Sigmoid colon (tissue), 7 donors: ENCODE data around the gene SUPT6H. TPM values are rescaled to one million over a fixed set of nuclear protein-coding genes. Genes with fewer than 3 reads are reported as not detected.

Source experiments
- DNase-seq: peaks from one replicate; pipeline ENCODE4 v3.0.0-alpha.2; 2019
- H3K27ac ChIP-seq, 4 donors: fragments of 200-600 bp; sonication (generic); one replicate each; pipeline ENCODE4 v1.5.1; 2016 to 2019; ENCODE audit warnings: mild to moderate bottlenecking in 1 of 4
- H3K27me3 ChIP-seq, 3 donors: fragments of 200-600 bp; sonication (generic); one replicate each; pipeline ENCODE4 v1.5.1; 2019; ENCODE audit warnings: mild to moderate bottlenecking in 1 of 3
- H3K36me3 ChIP-seq, 4 donors: fragments of 200-600 bp; sonication (generic); one replicate each; pipeline ENCODE4 v1.5.1; 2016 to 2019
- H3K4me1 ChIP-seq, 4 donors: fragments of 200-600 bp; sonication (generic); one replicate each; pipeline ENCODE4 v1.5.1; 2017 to 2019
- H3K4me3 ChIP-seq, 4 donors: fragments of 200-600 bp; sonication (generic); one replicate each; pipeline ENCODE4 v1.5.1; 2017 to 2019; ENCODE audit warnings: mild to moderate bottlenecking in 2 of 4, moderate library complexity in 1 of 4
- H3K9me3 ChIP-seq, 4 donors: fragments of 200-600 bp in 3 of 4; sonication (generic) in 3 of 4; one replicate each; pipeline versions ENCODE4 v1.5.1 to v1.6.1; 2013 to 2019
- EP300 ChIP-seq, 4 donors: sonication (generic); formaldehyde crosslinking; IDR thresholded peaks; one replicate each; pipeline ENCODE4 v1.6.1; 2017; ENCODE audit warnings: antibody characterized with exemption in 4 of 4
- POLR2A ChIP-seq, 2 donors: fragments of 450-650 bp; IDR thresholded peaks; one replicate each; pipeline ENCODE4 v1.6.1; 2016; ENCODE audit warnings: antibody characterized with exemption in 2 of 2, mild to moderate bottlenecking in 2 of 2, moderate library complexity in 2 of 2
- POLR2AphosphoS5 ChIP-seq, 4 donors: sonication (generic); formaldehyde crosslinking; IDR thresholded peaks; one replicate each; pipeline ENCODE4 v1.6.1; 2017; ENCODE audit warnings: antibody characterized with exemption in 4 of 4
- WGBS, 2 donors: extraction: QIAGEN DNeasy Blood & Tissue Kit; methylation state at CpG; one replicate each; pipeline ENCODE4 v1.1.7; 2013; 5-methylcytosine and 5-hydroxymethylcytosine counted together
- intact Hi-C: fragments of 100-400 bp; cut with DNase I; formaldehyde crosslinking; loops from one replicate; pipeline ENCODE4 v1.15.1; 2023
- polyA plus RNA-seq, 3 donors: library from polyadenylated mRNA; stranded (reverse); fragments of 200-250 nt; gene quantifications; one replicate each; pipeline ENCODE4 v1.2.3, GENCODE V29; 2013
- total RNA-seq, 4 donors: library from RNA; depleted of rRNA; stranded (reverse); fragments of >200 nt; gene quantifications; one replicate each; pipeline ENCODE4 v1.1.0, GENCODE V29; 2016
- TF ChIP-seq, protein P1 (sequence below), 4 experiments: fragments of 450-650 bp in 3 of 4; fragments of 200-600 bp in 1 of 4; IDR thresholded peaks; one replicate each; pipeline ENCODE4 v1.5.1; 2016 to 2019; ENCODE audit warnings: antibody characterized with exemption in 4 of 4, mild to moderate bottlenecking in 3 of 4, moderate library complexity in 2 of 4
- donor health status: healthy with polysubstance abuse.
- donor health status: Bipolar disorder and iron deficiency.
- donor health status: healthy.

SUPT6H gene
- total and polyA plus RNA-seq, 7 donors, result 12.0 to 75.6 (median 49.0) TPM

DNA sequence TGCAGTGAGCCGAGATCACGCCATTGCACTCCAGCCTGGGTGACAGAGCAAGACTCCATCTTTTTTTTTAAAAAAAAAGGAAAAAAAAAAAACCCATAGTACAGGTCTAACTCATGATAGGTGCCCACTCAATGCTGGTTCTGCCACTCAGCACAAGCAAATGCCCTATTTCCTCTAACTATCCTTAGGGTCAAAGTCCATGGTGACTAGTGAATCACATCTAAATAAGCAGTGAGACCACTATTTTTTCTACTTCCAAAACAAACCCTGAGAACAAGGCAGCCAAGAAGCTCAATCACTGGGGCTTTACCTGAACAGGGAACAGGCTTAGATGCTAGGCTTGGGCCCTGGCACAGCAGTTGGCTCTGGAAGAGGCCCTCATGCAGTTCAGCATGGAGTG, 20.4 kb upstream of the SUPT6H start:
- Histone ChIP-seq H3K4me1 (peaks cover 0 to 32% (median 25%) of the 10 kb centered on the region in 4 donors), H3K4me3 (no peak overlapping the region), H3K27me3 (no peaks in the 10 kb centered on the region), H3K27ac (no peak overlapping the region), H3K9me3 (no peaks in the 10 kb centered on the region), H3K36me3 (peaks cover 27 to 63% (median 45%) of the 10 kb centered on the region in 4 donors)
- DNase-seq, result no peak
- no peak for TF ChIP-seq POLR2AphosphoS5 (IDR thresholded peaks at IDR 0.05)
- TF ChIP-seq, protein P1, sequence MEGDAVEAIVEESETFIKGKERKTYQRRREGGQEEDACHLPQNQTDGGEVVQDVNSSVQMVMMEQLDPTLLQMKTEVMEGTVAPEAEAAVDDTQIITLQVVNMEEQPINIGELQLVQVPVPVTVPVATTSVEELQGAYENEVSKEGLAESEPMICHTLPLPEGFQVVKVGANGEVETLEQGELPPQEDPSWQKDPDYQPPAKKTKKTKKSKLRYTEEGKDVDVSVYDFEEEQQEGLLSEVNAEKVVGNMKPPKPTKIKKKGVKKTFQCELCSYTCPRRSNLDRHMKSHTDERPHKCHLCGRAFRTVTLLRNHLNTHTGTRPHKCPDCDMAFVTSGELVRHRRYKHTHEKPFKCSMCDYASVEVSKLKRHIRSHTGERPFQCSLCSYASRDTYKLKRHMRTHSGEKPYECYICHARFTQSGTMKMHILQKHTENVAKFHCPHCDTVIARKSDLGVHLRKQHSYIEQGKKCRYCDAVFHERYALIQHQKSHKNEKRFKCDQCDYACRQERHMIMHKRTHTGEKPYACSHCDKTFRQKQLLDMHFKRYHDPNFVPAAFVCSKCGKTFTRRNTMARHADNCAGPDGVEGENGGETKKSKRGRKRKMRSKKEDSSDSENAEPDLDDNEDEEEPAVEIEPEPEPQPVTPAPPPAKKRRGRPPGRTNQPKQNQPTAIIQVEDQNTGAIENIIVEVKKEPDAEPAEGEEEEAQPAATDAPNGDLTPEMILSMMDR (IDR thresholded peaks at IDR 0.05), result no peak
- no peak for TF ChIP-seq POLR2A (IDR thresholded peaks at IDR 0.05)
- WGBS, 2 donors, result 89 to 98% methylated on average over 2 of the region's 2 CpGs
- intact Hi-C loops, result no loop called here

DNA sequence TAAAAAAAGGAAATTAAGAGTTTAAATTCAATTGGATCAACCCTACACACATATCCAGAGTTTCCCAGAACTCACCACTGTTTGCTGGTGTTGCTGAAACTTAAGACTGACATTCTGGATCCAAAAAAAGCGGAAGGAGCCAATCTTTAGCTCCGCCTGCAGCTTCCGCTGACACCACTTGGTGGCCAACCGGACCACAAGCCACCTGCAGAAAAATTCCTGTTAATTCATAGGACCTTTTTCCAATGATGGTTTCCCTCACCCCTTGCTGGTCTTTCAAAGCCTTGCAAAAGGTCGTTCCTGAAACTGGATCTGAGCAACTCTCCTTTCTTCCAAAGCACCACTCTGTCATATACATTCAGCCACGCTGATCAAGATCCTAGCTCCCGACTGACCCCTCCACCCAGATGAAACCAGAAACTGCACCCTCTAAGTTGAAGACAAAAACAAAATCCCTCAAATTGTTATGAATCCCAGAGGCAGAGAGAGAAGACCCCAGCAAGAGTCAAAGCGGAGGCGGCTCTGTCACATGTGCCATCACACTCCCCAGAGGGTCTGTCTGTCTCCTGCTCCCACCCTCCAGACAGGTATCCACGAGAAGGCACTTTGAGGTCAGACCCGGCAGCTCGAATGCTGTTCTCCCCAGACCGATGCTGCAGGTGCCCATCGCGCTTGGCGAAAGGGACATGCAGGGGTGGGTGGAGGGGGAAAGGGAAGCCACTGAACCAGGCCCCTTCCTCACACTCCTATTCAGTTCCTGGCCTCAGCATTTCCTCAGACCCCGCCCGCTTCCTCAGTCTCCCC, 17.8 kb upstream of the SUPT6H start:
- Histone ChIP-seq H3K4me3 (peak overlapping the region; percentile 94 to 99 (median 98)), H3K9me3 (no peaks in the 10 kb centered on the region), H3K27me3 (no peaks in the 10 kb centered on the region), H3K4me1 (peaks cover 0 to 40% (median 32%) of the 10 kb centered on the region in 4 donors), H3K27ac (peak overlapping the region; percentile 91 to 97 (median 95)), H3K36me3 (peaks cover 11 to 55% (median 25%) of the 10 kb centered on the region in 4 donors)
- TF ChIP-seq, protein P1 (IDR thresholded peaks at IDR 0.05), result peak in 3 of 4 experiments; percentile 24 to 56 (median 34)
- no peak for TF ChIP-seq EP300 (IDR thresholded peaks at IDR 0.05)
- 0 to 1% methylated on average over 18 of the region's 18 CpGs for WGBS, 2 donors
- intact Hi-C loops, result loop anchor here (2.0 kb wide), 1 partner anchor 17 kb away; the partner anchor contains the start of gene SDF2
- DNase-seq, result peak; percentile 69

DNA sequence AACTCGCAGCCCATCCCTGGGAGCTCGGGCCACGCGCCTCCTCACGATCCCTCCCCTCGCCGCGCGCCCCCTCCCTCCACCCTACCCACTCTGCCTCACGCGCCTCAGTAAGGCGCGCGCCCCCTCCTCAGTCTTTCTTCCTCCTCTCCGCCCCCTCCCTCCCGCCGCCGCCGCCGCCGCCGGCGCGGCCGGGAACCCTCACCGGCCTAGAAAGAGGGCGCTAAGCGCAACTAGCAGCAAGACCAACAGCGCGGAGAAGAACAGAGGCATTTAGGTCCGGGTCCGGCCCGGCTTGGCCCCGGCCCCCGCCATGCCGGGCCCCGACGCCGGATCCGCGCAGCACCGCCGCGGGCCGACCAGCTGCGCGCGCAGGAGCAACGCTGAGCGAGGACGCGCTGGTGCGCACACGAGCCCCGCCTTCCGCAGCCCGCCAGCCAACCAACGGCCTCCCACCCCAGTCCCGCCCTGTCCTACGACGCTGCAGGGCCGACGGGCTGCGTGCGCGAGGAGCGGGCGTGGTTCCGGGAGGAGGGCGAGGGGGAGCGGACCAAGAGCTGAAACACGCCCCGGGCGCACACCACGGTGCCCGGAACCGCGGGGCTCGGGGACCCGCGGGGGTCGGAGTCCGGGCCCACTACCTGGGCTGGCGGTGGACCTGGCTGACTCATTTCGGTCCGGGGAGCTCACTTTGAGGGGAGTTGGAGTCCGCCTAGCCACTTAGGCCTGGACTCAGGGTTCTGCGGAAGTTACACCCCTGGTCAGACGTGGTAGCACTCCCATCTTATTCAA, 17.0 kb upstream of the SUPT6H start, which contains the start of gene BLTP2:
Gene BLTP2 (minus strand): TSS at position 372 of the 789 bp plus-strand sequence. CDS start 102 bp downstream, at position 270.
- H3K9me3 ChIP-seq, result no peaks in the 10 kb centered on the region
- TF ChIP-seq, protein P1 (IDR thresholded peaks at IDR 0.05), result peak in 1 of 4 experiments; percentile 37
- TF ChIP-seq POLR2AphosphoS5 (IDR thresholded peaks at IDR 0.05) (peak; percentile 90 to 97 (median 94)), EP300 (IDR thresholded peaks at IDR 0.05) (no peak), POLR2A (IDR thresholded peaks at IDR 0.05) (peak; percentile 68 to 88)
- H3K4me3 ChIP-seq, result peak within 1 kb of the TSS; percentile 94 to 99 (median 98)
- no peaks in the 10 kb centered on the region for H3K27me3 ChIP-seq
- H3K4me1 ChIP-seq, result peaks cover 0 to 40% (median 32%) of the 10 kb centered on the region in 4 donors
- H3K27ac ChIP-seq, result peak within 1 kb of the TSS; percentile 91 to 97 (median 95)
- 1% methylated on average over 89 of the region's 89 CpGs for WGBS, 2 donors
- intact Hi-C loops, result loop anchor here (2.0 to 5.0 kb wide), 2 partner anchors 16 to 67 kb away; partner anchors contain the start of genes PROCA1 and SDF2
- peak; percentile 98 for DNase-seq
- H3K36me3 ChIP-seq, result peaks cover 4 to 52% (median 18%) of the 10 kb centered on the region in 4 donors

DNA sequence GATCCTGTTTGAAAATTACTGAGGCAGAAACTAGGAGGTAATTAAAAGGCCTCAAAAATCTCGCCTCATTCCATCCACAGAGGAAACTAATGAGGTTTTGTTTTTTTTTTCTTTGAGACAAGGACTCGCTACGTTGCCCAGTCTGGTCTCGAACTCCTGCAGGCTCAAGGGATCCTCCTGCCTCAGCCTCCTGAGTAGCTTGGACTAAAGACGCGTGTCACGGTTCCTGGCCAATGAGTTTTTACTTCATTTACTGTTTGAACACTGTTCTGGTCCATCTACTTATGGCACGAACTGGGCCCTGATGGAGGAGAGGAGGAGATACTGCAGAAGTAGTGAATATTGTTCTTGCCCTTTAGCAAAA, 16.4 kb upstream of the SUPT6H start:
- TF ChIP-seq POLR2A (IDR thresholded peaks at IDR 0.05) (no peak), POLR2AphosphoS5 (IDR thresholded peaks at IDR 0.05) (no peak), EP300 (IDR thresholded peaks at IDR 0.05) (no peak)
- TF ChIP-seq, protein P1 (IDR thresholded peaks at IDR 0.05), result no peak
- Histone ChIP-seq H3K9me3 (no peaks in the 10 kb centered on the region), H3K27ac (peak overlapping the region; percentile 91 to 97 (median 95)), H3K4me1 (peaks cover 0 to 40% (median 32%) of the 10 kb centered on the region in 4 donors), H3K36me3 (peaks cover 4 to 49% (median 12%) of the 10 kb centered on the region in 4 donors), H3K27me3 (no peaks in the 10 kb centered on the region), H3K4me3 (peak overlapping the region; percentile 42 to 99 (median 96))
- intact Hi-C loops, result loop anchor here (2.0 to 5.0 kb wide), 2 partner anchors 15 to 67 kb away; partner anchors contain the start of genes PROCA1 and SDF2
- DNase-seq, result peak; percentile 63
- WGBS, 2 donors, result 6 to 30% methylated on average over 8 of the region's 8 CpGs
